Urothelium cell line (cell line): ENCODE measurements around the gene PLA2G12B.
"Not testable (repeated sequence)": the region's sequence is repeated elsewhere in the genome, so short reads cannot be mapped to it uniquely, and the experiment has no call there.

Source experiments
- DNase-seq: peaks from one replicate; pipeline ENCODE4 v3.0.0; 2011; ENCODE audit warnings: low spot score, mixed read lengths
- FAIRE-seq: peaks from 2 replicates; lab custom pipeline; 2011; peaks lifted over from hg19 to GRCh38; lab: Jason Lieb, UNC

Gene PLA2G12B

GRCh38 chr10:72943498-72944234, 10.9 kb downstream of the PLA2G12B start:
- FAIRE-seq (no peak), DNase-seq (no peak)

DNA sequence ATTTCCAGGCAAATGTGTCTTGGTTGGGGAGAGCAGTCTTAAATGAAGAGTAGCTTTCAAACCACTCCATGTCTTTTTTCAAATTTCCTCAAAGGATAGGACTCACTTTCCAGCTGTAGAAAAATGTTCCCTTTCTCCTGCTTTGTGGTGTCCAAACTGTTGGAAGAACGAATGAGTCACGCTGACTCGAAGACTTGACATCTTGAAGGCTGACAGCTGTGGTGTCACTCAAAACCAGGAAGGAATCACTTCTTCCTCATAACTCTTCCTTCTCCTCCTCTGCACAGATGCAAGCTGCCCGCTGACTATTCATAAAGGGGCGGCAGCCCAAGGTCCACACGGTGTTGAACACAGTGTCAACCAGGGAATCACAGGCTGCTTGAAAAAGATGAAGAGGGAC, 19.2 kb downstream of the PLA2G12B start:
- FAIRE-seq (no peak), DNase-seq (no peak)

DNA sequence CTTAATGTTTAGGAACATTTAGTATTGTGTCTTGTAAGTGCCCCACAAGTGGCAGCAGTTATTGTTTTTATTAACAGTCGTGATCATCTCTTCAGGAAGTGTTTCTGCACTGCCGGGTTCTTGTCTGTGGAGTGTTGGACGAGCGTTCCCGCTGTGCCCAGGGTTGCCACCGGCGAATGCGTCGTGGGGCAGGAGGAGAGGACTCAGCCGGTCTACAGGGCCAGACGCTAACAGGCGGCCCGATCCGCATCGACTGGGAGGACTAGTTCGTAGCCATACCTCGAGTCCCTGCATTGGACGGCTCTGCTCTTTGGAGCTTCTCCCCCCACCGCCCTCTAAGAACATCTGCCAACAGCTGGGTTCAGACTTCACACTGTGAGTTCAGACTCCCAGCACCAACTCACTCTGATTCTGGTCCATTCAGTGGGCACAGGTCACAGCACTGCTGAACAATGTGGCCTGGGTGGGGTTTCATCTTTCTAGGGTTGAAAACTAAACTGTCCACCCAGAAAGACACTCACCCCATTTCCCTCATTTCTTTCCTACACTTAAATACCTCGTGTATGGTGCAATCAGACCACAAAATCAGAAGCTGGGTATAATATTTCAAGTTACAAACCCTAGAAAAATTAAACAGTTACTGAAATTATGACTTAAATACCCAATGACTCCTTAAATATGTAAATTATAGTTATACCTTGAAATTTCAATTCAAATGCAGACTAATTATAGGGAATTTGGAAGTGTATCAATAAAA, 22.2 kb downstream of the PLA2G12B start:
- FAIRE-seq (no peak), DNase-seq (no peak)

DNA sequence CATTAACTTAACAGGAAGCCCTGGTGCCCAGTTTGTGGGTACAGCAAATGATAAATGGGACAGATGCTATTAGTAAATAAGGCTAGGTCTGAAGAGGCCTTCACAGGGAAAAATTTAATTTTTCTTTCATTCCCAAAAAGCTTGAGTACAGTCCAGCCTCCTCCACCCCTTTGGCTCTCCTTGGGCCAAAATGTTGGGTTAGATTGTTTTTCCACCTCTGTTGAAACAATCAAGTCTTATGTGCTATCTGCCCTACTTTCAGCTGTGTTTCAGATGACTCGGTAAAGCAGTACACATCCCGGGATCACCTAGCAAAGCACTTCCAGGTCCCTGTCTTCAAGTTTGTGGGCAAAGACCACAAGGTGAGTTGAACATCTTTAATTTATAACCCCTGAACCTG, 24.3 kb downstream of the PLA2G12B start:
- FAIRE-seq (no peak), DNase-seq (no peak)

DNA sequence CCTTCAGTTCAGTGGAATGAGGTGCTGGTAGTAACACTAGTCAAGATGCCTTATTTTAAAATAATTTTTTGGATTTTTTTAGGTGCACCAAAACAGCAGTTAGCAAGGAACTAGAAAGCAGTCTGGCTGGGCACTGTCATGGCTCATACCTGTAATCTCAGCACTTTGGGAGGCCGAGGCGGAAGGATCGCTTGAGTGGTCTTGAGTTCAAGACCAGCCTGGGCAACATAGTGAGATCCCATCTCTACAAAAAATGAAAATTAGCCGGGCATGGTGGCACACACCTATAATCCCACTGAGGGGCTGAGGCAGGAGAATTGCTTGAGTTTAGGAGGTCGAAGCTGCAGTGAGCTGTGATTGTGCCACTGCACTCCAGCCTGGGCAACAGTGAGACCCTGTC, 25.8 kb downstream of the PLA2G12B start:
- no peak for FAIRE-seq

DNA sequence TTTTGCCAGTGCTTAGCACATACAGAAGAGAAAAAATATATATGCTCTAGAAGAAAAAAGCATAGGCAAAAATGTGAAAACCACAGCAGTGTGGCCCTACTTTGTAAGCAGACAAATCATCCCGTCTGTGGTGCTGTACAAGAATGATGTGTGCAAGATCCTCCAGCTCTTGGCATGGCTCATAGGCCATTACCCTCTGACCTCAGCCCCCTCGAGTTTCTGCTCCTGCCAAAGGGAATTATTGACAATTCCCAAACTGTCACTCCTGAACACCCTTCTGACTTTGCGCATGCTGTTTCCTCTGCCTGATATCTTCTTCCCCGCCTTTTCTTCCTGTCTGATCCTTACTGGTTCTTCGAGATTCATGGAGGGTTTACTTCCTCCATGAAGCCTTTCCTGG, 27.1 kb downstream of the PLA2G12B start:
- DNase-seq = no peak
- FAIRE-seq = no peak

More for the DNA sequence above, 25.8 kb downstream of the PLA2G12B start:
- no peak for DNase-seq

- FAIRE-seq (no peak), DNase-seq (no peak)
Measured at GRCh38 chr10:72925951-72926465, 28.6 kb downstream of the PLA2G12B start.

GRCh38 chr10:72924351-72924750, 30.3 kb downstream of the PLA2G12B start:
- no peak for DNase-seq
- FAIRE-seq = no peak

DNA sequence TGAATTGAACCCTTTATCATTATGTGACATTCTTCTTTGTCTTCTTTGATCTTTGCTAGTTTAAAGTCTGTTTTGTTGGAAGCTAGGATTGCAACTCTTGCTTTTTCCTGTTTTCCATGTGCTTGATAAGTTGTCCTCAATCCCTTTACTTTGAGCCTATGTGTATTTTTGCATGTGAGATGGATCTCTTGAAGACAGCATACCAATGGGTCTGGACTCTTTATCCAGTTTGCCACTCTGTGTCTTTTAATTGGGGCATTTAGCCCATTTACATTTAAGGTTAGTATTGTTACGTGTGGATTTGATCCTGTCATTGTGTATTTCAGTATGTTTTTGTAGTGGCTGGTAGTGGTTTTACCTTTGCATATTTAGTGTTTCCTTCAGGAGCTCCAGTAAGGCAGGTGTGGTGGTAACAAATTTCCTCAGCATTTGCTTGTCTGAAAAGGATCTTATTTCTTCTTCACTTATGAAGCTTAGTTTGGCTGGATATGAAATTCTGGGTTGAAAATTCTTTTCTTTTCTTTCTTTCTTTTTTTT, 33.4 kb downstream of the PLA2G12B start:
- not testable (repeated sequence) for FAIRE-seq, DNase-seq

- FAIRE-seq = no peak
- DNase-seq = no peak
Measured at GRCh38 chr10:72918352-72918751, 36.3 kb downstream of the PLA2G12B start.

DNA sequence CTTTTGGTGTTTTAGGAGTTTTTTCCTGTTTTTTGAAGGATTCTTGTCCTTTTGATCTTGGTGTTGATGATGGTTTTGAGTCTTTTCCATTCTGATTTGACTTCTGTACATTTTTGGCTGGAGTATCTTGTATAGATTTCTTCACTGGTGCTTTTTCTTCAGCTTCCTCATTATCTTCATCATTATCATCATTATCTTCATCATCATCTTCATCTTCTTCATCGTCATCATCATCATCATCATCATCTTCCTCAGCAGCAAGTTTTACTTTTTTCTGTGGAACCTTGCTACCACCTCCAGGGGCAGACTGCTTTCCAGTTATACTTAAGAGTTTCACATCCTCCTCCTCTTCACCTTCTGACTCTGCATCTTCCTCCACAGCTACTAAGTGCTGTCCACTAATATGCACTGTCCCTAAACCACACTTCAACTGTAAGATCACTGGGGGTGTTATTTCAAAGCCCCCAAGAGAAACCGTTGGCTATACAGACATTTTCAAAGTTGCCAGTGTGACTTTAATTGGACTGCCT, 36.7 kb downstream of the PLA2G12B start:
- not testable (repeated sequence) for FAIRE-seq, DNase-seq

DNA sequence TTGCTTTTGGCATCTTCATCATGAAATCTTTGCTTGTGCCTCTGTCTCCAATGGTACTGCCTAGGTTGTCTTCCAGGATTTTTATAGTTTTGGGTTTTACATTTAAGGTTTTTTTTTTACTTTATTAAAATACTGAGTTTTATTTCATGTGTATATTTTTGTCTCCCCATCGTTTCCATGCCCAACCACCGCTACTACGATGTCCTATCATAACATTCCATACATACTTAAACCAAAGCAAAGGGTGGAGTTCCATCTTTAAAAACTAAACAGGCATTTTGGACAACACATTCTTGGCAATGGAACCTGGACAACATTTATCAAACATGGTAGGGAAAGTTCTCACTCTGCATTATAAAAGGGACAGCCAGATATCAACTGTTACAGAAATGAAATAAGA, 37.4 kb downstream of the PLA2G12B start:
- DNase-seq, FAIRE-seq: not testable (repeated sequence)

DNA sequence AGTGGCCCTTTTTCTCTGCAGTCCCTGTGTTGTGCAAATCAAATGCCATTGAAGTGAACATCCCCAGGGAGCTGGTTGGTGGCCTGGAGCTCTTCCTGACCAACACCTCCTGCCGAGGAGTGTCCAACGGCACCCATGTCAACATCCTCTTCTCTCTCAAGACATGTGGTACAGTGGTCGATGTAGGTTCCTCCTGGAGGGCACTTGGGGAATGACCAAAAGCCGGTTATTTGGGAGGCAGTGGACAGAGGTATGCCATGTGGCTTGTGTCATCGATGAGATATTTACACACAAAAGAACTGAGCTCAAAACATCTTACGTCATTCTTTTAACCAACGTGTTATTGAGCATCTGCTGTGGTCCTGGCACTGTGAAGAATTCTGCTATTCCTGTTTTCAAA, 41.3 kb downstream of the PLA2G12B start:
- FAIRE-seq = no peak
- no peak for DNase-seq

DNA sequence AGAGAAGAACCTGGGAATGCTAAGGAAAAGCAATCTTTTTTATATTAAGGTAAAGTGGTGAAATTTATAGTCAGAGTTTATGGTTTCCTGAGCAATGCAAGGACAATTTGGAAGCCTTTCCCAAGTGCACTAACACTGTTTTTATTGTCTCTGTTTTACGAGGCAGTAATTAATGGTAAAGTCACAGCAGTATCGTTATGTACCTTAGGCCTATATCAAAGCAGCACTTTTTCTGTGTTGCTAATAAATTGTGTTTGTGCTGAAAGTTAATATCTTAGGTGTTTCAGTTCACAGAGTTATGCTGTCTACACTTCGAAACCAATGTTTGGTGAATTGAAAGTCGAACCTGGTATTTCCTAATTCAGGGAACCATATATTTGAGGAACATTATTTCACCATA, 41.9 kb downstream of the PLA2G12B start:
- FAIRE-seq (no peak), DNase-seq (no peak)

DNA sequence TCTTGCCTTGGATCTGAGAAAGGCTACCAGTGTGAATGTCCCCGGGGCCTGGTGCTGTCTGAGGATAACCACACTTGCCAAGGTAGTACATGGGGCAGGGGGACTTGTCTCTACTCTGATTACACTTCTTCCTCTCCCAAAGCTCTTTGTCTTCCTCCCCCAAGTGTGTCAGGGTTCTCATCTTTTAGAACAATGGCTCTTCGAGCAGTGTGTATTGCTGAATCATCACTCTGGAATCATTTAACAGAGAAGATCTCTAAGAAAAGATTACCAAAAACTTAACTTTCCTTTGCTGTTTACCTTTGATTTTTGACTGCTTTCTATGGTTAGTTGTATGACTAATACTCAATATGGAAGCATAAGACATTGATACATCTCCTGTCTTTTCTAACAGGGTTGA, 42.8 kb downstream of the PLA2G12B start:
- no peak for DNase-seq
- FAIRE-seq = no peak

- DNase-seq (no peak), FAIRE-seq (no peak)
Measured at GRCh38 chr10:72910705-72911104, 43.9 kb downstream of the PLA2G12B start.

DNA sequence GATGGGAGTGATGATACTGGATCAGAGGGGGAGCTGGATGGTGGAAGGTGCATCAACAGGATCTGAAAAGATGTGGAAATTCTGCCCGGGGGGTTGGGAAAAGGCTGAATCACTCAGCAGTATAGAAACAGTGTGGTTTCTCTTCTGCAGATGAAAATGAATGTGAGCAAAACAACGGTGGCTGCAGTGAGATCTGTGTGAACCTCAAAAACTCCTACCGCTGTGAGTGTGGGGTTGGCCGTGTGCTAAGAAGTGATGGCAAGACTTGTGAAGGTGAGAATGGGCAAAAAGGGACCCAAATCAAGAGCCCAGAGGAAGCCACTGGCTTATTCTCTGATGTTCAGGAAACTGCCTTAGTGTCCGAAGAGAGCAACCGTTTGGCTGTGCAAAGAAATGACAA, 48.2 kb downstream of the PLA2G12B start:
- FAIRE-seq (no peak), DNase-seq (no peak)

- FAIRE-seq (no peak), DNase-seq (no peak)
Measured at GRCh38 chr10:72904806-72905205, 49.8 kb downstream of the PLA2G12B start.

DNA sequence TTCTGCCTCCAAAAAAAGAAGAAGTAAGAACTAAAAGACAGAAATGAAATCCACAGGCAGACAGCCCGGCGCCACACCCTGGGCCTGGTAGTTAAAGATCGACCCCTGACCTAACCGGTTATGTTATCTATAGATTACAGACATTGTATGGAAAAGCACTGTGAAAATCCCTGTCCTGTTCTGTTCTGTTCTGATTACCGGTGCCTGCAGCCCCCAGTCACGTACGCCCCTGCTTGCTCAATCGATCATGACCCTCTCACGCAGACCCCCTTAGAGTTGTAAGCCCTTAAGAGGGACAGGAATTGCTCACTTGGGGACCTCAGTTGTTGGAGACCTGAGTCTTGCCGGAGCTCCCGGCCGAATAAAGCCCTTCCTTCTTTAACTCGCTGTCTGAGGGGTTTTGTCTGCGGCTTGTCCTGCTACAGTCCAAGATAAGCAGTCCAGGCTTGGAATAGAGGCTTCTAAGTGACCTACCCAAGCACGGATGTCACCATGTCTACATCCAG, 50.6 kb downstream of the PLA2G12B start:
- not testable (repeated sequence) for FAIRE-seq, DNase-seq

DNA sequence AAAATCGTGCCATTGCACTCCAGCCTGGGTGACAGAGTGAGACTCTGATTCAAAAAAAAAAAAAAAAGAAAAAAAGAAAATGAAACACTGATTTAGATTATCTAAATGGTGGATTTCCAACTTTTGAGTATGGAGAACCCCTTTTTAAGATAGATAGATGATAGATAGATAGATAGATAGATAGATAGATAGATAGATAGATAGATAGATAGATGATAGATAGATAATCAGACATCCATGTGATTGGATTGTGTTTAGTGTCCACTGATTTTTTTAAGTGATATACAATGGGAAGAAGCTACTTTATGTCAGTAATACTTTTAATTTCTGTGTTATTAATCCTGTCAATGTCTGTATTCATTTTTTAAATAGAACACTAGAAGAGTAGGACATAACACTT, 55.1 kb downstream of the PLA2G12B start:
- no peak for DNase-seq
- no peak for FAIRE-seq

DNA sequence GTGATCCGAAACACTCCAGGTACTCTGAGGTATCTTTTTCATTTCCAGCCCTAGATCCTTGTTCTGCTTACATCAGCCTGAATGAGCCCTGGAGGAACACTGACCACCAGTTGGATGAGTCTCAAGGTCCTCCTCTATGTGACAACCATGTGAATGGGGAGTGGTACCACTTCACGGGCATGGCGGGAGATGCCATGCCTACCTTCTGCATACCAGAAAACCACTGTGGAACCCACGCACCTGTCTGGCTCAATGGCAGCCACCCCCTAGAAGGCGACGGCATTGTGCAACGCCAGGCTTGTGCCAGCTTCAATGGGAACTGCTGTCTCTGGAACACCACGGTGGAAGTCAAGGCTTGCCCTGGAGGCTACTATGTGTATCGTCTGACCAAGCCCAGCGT, 56.0 kb downstream of the PLA2G12B start:
- DNase-seq (no peak), FAIRE-seq (no peak)
